ENCODE results near the gene NUP85.
"Not testable (repeated sequence)": the region's sequence is repeated elsewhere in the genome, so short reads cannot be mapped to it uniquely, and the experiment has no call there.

DNA sequence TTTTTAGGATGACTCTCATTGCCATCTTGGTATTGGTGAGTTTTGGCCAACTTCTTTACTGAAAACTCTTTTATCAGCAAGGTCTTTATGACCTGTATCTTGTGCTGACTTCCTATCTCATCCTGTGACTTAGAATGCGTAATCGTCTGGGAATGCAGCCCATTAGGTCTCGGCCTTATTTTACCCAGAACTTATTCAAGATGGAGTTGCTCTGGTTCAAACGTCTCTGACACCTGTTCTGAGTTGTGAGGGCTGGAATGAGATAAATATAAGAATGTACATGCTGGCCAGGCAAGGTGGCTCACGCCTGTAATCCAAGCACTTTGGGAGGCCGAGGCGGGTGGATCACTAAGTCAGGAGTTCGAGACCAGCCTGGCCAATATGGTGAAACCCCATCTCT is 47.0 kb upstream of the NUP85 start:
- not testable (repeated sequence) for TF ChIP-seq TCF7L2 (IDR thresholded peaks at IDR 0.05; ENCODE audit: borderline replicate concordance, extremely low read depth, insufficient read depth, insufficient read length); CEBPB (IDR thresholded peaks at IDR 0.05; ENCODE audit: low read depth); POLR2AphosphoS5 (IDR thresholded peaks at IDR 0.05; ENCODE audit: low read depth, low read length); POLR2A (IDR thresholded peaks at IDR 0.05; ENCODE audit: borderline replicate concordance, extremely low read depth, insufficient read depth, insufficient read length); ELF1 (IDR thresholded peaks at IDR 0.05; ENCODE audit: borderline replicate concordance, low read depth); ZBTB33 (IDR thresholded peaks at IDR 0.05; ENCODE audit: extremely low read depth, insufficient replicate concordance, low read length); ATF3 (IDR thresholded peaks at IDR 0.05); REST (IDR thresholded peaks at IDR 0.05; ENCODE audit: low read depth)
- TF ChIP-seq, protein P1, sequence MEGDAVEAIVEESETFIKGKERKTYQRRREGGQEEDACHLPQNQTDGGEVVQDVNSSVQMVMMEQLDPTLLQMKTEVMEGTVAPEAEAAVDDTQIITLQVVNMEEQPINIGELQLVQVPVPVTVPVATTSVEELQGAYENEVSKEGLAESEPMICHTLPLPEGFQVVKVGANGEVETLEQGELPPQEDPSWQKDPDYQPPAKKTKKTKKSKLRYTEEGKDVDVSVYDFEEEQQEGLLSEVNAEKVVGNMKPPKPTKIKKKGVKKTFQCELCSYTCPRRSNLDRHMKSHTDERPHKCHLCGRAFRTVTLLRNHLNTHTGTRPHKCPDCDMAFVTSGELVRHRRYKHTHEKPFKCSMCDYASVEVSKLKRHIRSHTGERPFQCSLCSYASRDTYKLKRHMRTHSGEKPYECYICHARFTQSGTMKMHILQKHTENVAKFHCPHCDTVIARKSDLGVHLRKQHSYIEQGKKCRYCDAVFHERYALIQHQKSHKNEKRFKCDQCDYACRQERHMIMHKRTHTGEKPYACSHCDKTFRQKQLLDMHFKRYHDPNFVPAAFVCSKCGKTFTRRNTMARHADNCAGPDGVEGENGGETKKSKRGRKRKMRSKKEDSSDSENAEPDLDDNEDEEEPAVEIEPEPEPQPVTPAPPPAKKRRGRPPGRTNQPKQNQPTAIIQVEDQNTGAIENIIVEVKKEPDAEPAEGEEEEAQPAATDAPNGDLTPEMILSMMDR (IDR thresholded peaks at IDR 0.05 in 2 of 3, conservative IDR thresholded peaks at IDR 0.05 in 1 of 3; ENCODE audit: borderline replicate concordance in 1 of 3, insufficient read depth in 1 of 3, low read depth in 2 of 3, low read length in 2 of 3): not testable (repeated sequence)
- TF ChIP-seq, protein P2, sequence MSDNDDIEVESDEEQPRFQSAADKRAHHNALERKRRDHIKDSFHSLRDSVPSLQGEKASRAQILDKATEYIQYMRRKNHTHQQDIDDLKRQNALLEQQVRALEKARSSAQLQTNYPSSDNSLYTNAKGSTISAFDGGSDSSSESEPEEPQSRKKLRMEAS (IDR thresholded peaks at IDR 0.05): not testable (repeated sequence)
